CD4-positive, alpha-beta T cell (primary cell): ENCODE measurements around the gene IRF6. TPM values are rescaled to one million over a fixed set of nuclear protein-coding genes. Genes with fewer than 3 reads are reported as not detected.

ENCODE experiments used
- ATAC-seq: fragments of 200-7000 bp; cut with Tn5 transposase; one replicate; pipeline ENCODE4 v1.10.0; 2022; ENCODE audit warnings: mild to moderate bottlenecking; ENCODE audit not compliant: poor library complexity
- CTCF ChIA-PET: fragments of 350-600 bp; sonication (Branson Sonifier 250); formaldehyde crosslinking; loops from one replicate; lab custom pipeline; 2021; ENCODE audit warnings: antibody characterized with exemption, inconsistent platforms; lab: Charles Lee
- POLR2A ChIA-PET: fragments of 350-600 bp; sonication (Branson Sonifier 250); formaldehyde crosslinking; loops from one replicate; lab custom pipeline; 2021; ENCODE audit warnings: antibody characterized with exemption, inconsistent platforms; lab: Charles Lee
- DNase-seq, 14 experiments: peaks; one replicate each; pipeline ENCODE4 v3.0.0-alpha.2; 2013 to 2020; ENCODE audit warnings: mixed read lengths in 2 of 14
- H3K27ac ChIP-seq, 2 donors: one replicate each; pipeline versions ENCODE4 v1.5.1 to v1.7.0; 2013; ENCODE audit warnings: low read length in 2 of 2, low read depth in 1 of 2, mild to moderate bottlenecking in 1 of 2
- H3K27me3 ChIP-seq, 2 experiments: 1 replicate in 1 of 2; 2 replicates in 1 of 2; pipeline versions ENCODE4 v1.6.1 to v1.7.0; 2013; ENCODE audit warnings: low read length in 2 of 2, control low read depth in 1 of 2, mild to moderate bottlenecking in 1 of 2, moderate library complexity in 1 of 2; ENCODE audit not compliant: insufficient read depth in 2 of 2, control insufficient read depth in 1 of 2
- H3K36me3 ChIP-seq: one replicate; pipeline ENCODE4 v1.6.1; 2013; ENCODE audit warnings: low read length, control low read depth; ENCODE audit not compliant: insufficient read depth
- H3K4me1 ChIP-seq: one replicate; pipeline ENCODE4 v1.6.1; 2013; ENCODE audit warnings: low read length, control low read depth; ENCODE audit not compliant: insufficient read depth
- H3K4me3 ChIP-seq: one replicate; pipeline ENCODE4 v1.5.1; 2013; ENCODE audit warnings: mild to moderate bottlenecking, low read length, moderate library complexity
- H3K9me3 ChIP-seq, 2 experiments: 1 replicate in 1 of 2; 2 replicates in 1 of 2; pipeline versions ENCODE4 v1.6.1 to v1.7.0; 2013; ENCODE audit warnings: low read length in 2 of 2, mild to moderate bottlenecking in 2 of 2, control low read depth in 1 of 2, moderate library complexity in 1 of 2; ENCODE audit not compliant: control insufficient read depth in 1 of 2, insufficient read depth in 1 of 2
- H3K27ac Mint-ChIP-seq: one replicate; pipeline ENCODE4 v1.8.0; 2020; ENCODE audit warnings: mixed read lengths
- H3K27me3 Mint-ChIP-seq: one replicate; pipeline ENCODE4 v1.8.0; 2021; ENCODE audit warnings: mixed read lengths
- H3K36me3 Mint-ChIP-seq: one replicate; pipeline ENCODE4 v1.8.0; 2021; ENCODE audit warnings: low read depth, mixed read lengths
- H3K4me1 Mint-ChIP-seq: one replicate; pipeline ENCODE4 v1.8.0; 2021; ENCODE audit warnings: low read depth, mixed read lengths
- H3K4me3 Mint-ChIP-seq: one replicate; pipeline ENCODE4 v1.8.0; 2020; ENCODE audit warnings: mild to moderate bottlenecking, mixed read lengths
- H3K9me3 Mint-ChIP-seq: one replicate; pipeline ENCODE4 v1.8.0; 2020; ENCODE audit warnings: mixed read lengths
- CTCF ChIP-seq: fragments of 200-600 bp; IDR thresholded peaks from one replicate; pipeline ENCODE4 v1.8.0; 2022; ENCODE audit warnings: antibody characterized with exemption, mild to moderate bottlenecking
- intact Hi-C, 2 experiments: fragments of 100-400 bp; cut with DNase I in 1 of 2; cut with micrococcal nuclease in 1 of 2; formaldehyde crosslinking; loops; one replicate each; pipeline versions ENCODE4 v1.15.1 to v1.9.0; 2023 to 2025; cut with DNase I, micrococcal nuclease
- total RNA-seq, 174 experiments: library from RNA in 2 of 174; stranded (reverse) in 2 of 174; gene quantifications; one replicate each; pipeline ENCODE4 v1.2.3 and lab custom pipeline; 2021 to 2026

Gene IRF6
- total RNA-seq, 2 experiments from 2014 or later, result 0.74 to 1.7 TPM

DNA sequence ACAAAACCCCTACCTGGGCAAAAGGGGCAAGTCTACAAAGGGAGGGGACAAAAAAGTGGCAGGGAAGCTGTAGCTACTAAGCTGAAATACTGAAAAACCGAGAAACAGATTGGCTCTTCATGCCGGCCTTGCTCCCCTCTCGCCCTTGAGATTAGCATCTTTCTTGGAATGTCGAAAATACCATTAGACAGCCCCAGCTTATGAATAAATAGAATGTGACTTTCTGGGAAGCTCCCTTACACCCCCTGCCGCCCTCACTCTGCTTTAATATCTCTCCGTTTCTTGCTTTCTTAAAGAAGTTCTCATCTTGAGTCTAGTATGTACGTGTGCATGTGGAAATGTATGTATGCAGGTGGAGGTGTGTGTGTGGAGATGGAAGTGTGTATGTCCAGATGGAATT, 36.0 kb downstream of the IRF6 start:
- ChIA-PET CTCF (interaction anchor here (1.0 to 9.3 kb wide), 6 partner anchors 10 to 57 kb away, joined by 3 to 80 read pairs (median 14); partner anchors contain the start of genes TRAF3IP3 and UTP25), POLR2A (interaction anchor here (0.9 to 6.6 kb wide), 10 partner anchors 10 to 168 kb away, joined by 3 to 478 read pairs (median 15); partner anchors contain the start of genes C1orf74, TRAF3IP3 and UTP25)
- no peaks in the 10 kb centered on the region for H3K27me3 Mint-ChIP-seq
- DNase-seq, result peak in 2 of 14 experiments; percentile 35 to 38
- peaks cover 25% of the 10 kb centered on the region for H3K36me3 Mint-ChIP-seq
- no peak for TF ChIP-seq CTCF
- H3K27ac Mint-ChIP-seq, result no peak overlapping the region
- H3K4me1 Mint-ChIP-seq, result peaks cover 54% of the 10 kb centered on the region
- no peak for ATAC-seq
- peaks cover 77% of the 10 kb centered on the region for H3K4me1 ChIP-seq
- H3K27me3 ChIP-seq, result no peaks in the 10 kb centered on the region
- peaks cover 59% of the 10 kb centered on the region for H3K36me3 ChIP-seq
- intact Hi-C loops, result loop anchor here (1.0 to 5.0 kb wide), 4 partner anchors 13 to 78 kb away; partner anchors contain the start of genes C1orf74 (in 1 of the 2) and UTP25 (in 1 of the 2)
- H3K4me3 Mint-ChIP-seq, result no peak overlapping the region
- no peaks in the 10 kb centered on the region for H3K9me3 ChIP-seq
- H3K9me3 Mint-ChIP-seq, result no peaks in the 10 kb centered on the region
- peak overlapping the region; percentile 54 to 73 for H3K27ac ChIP-seq
- H3K4me3 ChIP-seq, result peak overlapping the region; percentile 71

DNA sequence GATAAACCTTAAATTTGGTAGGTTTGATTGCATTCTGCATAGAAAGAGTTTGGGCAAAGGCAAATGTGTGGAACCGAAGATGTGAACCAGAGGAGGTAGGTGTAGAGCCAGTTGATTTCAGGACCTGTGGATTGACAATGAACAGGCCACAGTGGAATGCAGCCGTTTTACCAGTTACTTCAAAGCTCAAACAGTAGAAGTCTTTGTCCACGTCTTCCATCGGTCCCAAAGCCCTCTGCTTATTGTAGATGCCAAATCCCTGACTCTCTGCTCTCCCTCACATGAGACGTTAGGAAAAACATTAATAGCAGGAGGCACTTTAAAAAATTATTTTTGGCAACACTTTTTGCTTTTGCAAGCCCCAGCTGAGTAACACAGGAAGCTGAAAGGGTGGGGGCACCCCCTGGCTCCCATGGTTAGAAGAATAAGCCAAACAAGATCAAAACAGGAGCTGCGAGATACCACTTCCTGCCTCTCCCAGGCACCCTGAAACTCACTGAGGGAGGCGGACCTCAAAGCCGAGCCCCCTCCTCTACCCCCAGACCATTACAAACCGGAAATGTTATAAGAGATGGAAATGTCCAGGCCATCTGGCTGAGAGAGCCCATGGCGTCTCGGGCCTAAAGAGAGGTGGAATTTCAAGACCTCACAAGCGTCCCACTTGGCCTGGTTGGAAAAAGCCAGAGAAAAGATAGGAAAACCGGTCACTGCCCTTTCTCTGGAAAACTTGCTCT, 36.6 kb downstream of the IRF6 start:
- DNase-seq (peak; percentile 31 to 91 (median 76)), ATAC-seq (peak; percentile 77)
- CTCF ChIA-PET, result interaction anchor here (0.8 to 9.3 kb wide), 9 partner anchors 9 to 58 kb away, joined by 3 to 80 read pairs (median 5); partner anchors contain the start of genes C1orf74, TRAF3IP3 and UTP25
- no peak overlapping the region for H3K4me3 Mint-ChIP-seq
- no peak for TF ChIP-seq CTCF
- H3K27ac Mint-ChIP-seq, result no peak overlapping the region
- H3K27me3 ChIP-seq, result no peaks in the 10 kb centered on the region
- H3K27ac ChIP-seq, result peak overlapping the region; percentile 54 to 73
- H3K4me1 Mint-ChIP-seq, result peaks cover 50% of the 10 kb centered on the region
- H3K36me3 Mint-ChIP-seq, result peaks cover 29% of the 10 kb centered on the region
- intact Hi-C loops, result loop anchor here (1.0 to 5.0 kb wide), 3 partner anchors 15 to 77 kb away; partner anchors contain the start of genes C1orf74 (in 1 of the 2) and UTP25 (in 1 of the 2)
- POLR2A ChIA-PET, result interaction anchor here (0.9 to 6.6 kb wide), 11 partner anchors 11 to 167 kb away, joined by 3 to 478 read pairs (median 14); partner anchors contain the start of genes C1orf74, TRAF3IP3 and UTP25
- H3K9me3 Mint-ChIP-seq, result no peaks in the 10 kb centered on the region
- peaks cover 59% of the 10 kb centered on the region for H3K36me3 ChIP-seq
- H3K9me3 ChIP-seq, result no peaks in the 10 kb centered on the region
- H3K27me3 Mint-ChIP-seq, result no peaks in the 10 kb centered on the region
- peaks cover 77% of the 10 kb centered on the region for H3K4me1 ChIP-seq
- peak overlapping the region; percentile 71 for H3K4me3 ChIP-seq

DNA sequence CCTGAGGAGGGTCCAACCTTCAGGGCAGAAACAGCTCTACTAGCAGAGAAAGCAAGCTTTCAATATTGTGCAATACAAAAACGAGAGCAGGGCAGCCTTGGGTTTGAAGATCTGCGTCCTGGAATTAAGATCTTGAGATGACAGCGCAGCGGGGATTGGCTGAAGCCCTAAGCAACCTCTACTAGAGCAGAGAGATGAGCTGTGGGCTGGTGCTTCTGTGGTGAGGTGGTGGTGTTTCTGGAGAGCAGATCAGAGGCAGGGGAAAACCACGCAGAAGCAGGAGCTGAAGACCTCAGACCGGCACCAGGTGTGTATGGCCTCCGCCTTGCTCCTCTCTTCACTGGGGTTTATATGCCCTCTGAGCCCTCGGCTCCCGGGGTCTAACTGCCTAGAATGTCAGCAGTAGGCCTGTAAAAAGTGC, 37.6 kb downstream of the IRF6 start:
- peaks cover 38% of the 10 kb centered on the region for H3K36me3 Mint-ChIP-seq
- CTCF ChIA-PET, result interaction anchor here (1.1 to 9.3 kb wide), 9 partner anchors 10 to 1366 kb away, joined by 3 to 80 read pairs (median 7); partner anchors contain the start of genes C1orf74, KCNH1, TRAF3IP3 and UTP25

More for the DNA sequence above, 37.6 kb downstream of the IRF6 start:
- intact Hi-C loops, result loop anchor here (1.0 to 5.0 kb wide), 4 partner anchors 12 to 76 kb away; partner anchors contain the start of genes TRAF3IP3 (in 1 of the 2) and UTP25 (in 1 of the 2)
- DNase-seq, result peak; percentile 62 to 94 (median 77)
- H3K9me3 ChIP-seq, result no peaks in the 10 kb centered on the region
- POLR2A ChIA-PET, result interaction anchor here (0.6 to 6.6 kb wide), 10 partner anchors 12 to 159 kb away, joined by 3 to 478 read pairs (median 15); partner anchors contain the start of genes C1orf74, TRAF3IP3 and UTP25
- no peak overlapping the region for H3K4me3 Mint-ChIP-seq
- H3K4me1 ChIP-seq, result peaks cover 74% of the 10 kb centered on the region
- H3K36me3 ChIP-seq, result peaks cover 59% of the 10 kb centered on the region
- peaks cover 57% of the 10 kb centered on the region for H3K4me1 Mint-ChIP-seq
- no peaks in the 10 kb centered on the region for H3K27me3 ChIP-seq
- H3K27ac ChIP-seq, result peak overlapping the region; percentile 33 to 73
- H3K27ac Mint-ChIP-seq, result no peak overlapping the region
- no peaks in the 10 kb centered on the region for H3K9me3 Mint-ChIP-seq
- peak; percentile 76 for ATAC-seq
- H3K27me3 Mint-ChIP-seq, result no peaks in the 10 kb centered on the region
- no peak for TF ChIP-seq CTCF
- peak overlapping the region; percentile 71 for H3K4me3 ChIP-seq
